B cell (primary cell): ENCODE measurements around the gene NOTCH3. TPM values are rescaled to one million over a fixed set of nuclear protein-coding genes. Genes with fewer than 3 reads are reported as not detected.
A peak's percentile ranks its signal among the peaks of the same experiment; 100 is the strongest.

Experiments used
- ATAC-seq: fragments of 200-7000 bp; cut with Tn5 transposase; one replicate; pipeline ENCODE4 v1.10.0; 2021; ENCODE audit warnings: low read depth, mild to moderate bottlenecking, moderate number of reproducible peaks, moderate library complexity
- CTCF ChIA-PET: fragments of 350-600 bp; sonication (Branson Sonifier 250); formaldehyde crosslinking; loops from one replicate; lab custom pipeline; 2021; ENCODE audit warnings: antibody characterized with exemption, inconsistent platforms; lab: Charles Lee
- POLR2A ChIA-PET: fragments of 350-600 bp; sonication (Branson Sonifier 250); formaldehyde crosslinking; loops from one replicate; lab custom pipeline; 2021; ENCODE audit warnings: antibody characterized with exemption; lab: Charles Lee
- DNase-seq: peaks from one replicate; pipeline ENCODE4 v3.0.0; 2013
- H2AFZ ChIP-seq: 2 replicates; pipeline ENCODE4 v1.6.1; 2012; ENCODE audit warnings: mild to moderate bottlenecking, low read depth, low read length; ENCODE audit not compliant: insufficient read depth, poor library complexity, severe bottlenecking
- H3K27ac ChIP-seq, 2 donors: 1 replicate in 1 of 2; 2 replicates in 1 of 2; pipeline ENCODE4 v1.5.1; 2012 to 2013; ENCODE audit warnings: low read length in 2 of 2, mild to moderate bottlenecking in 2 of 2, moderate library complexity in 1 of 2
- H3K27me3 ChIP-seq, 4 experiments: fragments of 200-600 bp in 1 of 4; sonication (generic) in 1 of 4; replicated peaks in 1 of 4; 1 replicate in 2 of 4; 2 replicates in 2 of 4; pipeline versions ENCODE4 v1.6.1 to v1.7.0; 2013 to 2016; ENCODE audit warnings: low read length in 3 of 4, mild to moderate bottlenecking in 2 of 4, mixed read lengths in 1 of 4, moderate library complexity in 1 of 4; ENCODE audit not compliant: insufficient read depth in 4 of 4, control insufficient read depth in 3 of 4; ENCODE audit errors: control extremely low read depth in 1 of 4
- H3K36me3 ChIP-seq, 2 experiments: replicated peaks in 1 of 2; 1 replicate in 1 of 2; 2 replicates in 1 of 2; pipeline versions ENCODE4 v1.6.1 to v1.7.1; 2013; ENCODE audit warnings: low read length in 1 of 2; ENCODE audit not compliant: insufficient read depth in 2 of 2, control insufficient read depth in 1 of 2; ENCODE audit errors: control extremely low read depth in 1 of 2, extremely low read depth in 1 of 2
- H3K4me1 ChIP-seq, 2 donors: fragments of 200-600 bp in 1 of 2; sonication (generic) in 1 of 2; 1 replicate in 1 of 2; 2 replicates in 1 of 2; pipeline versions ENCODE4 v1.5.1 to v1.6.1; 2013 to 2017; ENCODE audit warnings: low read length in 2 of 2; ENCODE audit not compliant: control insufficient read depth in 2 of 2, insufficient read depth in 2 of 2
- H3K4me2 ChIP-seq: replicated peaks from 2 replicates; pipeline ENCODE3; 2012; ENCODE audit warnings: mild to moderate bottlenecking, low read depth, low read length; ENCODE audit not compliant: poor library complexity, severe bottlenecking
- H3K4me3 ChIP-seq, 5 experiments: fragments of 200-600 bp in 1 of 5; sonication (generic) in 1 of 5; 1 replicate in 3 of 5; 2 replicates in 2 of 5; pipeline versions ENCODE4 v1.5.1 to v1.7.0; 2011 to 2016; ENCODE audit warnings: low read length in 4 of 5, mild to moderate bottlenecking in 4 of 5, low read depth in 2 of 5, control low read depth in 1 of 5, moderate library complexity in 1 of 5; ENCODE audit not compliant: insufficient read depth in 1 of 5; ENCODE audit errors: control extremely low read depth in 1 of 5, extremely low read depth in 1 of 5
- H3K79me2 ChIP-seq: fragments of 200-600 bp; sonication (generic); one replicate; pipeline ENCODE4 v1.6.0; 2016; ENCODE audit warnings: low read length; ENCODE audit not compliant: control insufficient read depth, insufficient read depth
- H3K9ac ChIP-seq: fragments of 200-600 bp; sonication (generic); 2 replicates; pipeline ENCODE4 v1.6.1; 2017; ENCODE audit warnings: mild to moderate bottlenecking, low read length, moderate library complexity
- H3K9me3 ChIP-seq, 3 donors: one replicate each; pipeline versions ENCODE4 v1.6.1 to v1.7.1; 2013; ENCODE audit warnings: low read length in 2 of 3; ENCODE audit not compliant: control insufficient read depth in 2 of 3, insufficient read depth in 1 of 3; ENCODE audit errors: control extremely low read depth in 1 of 3
- H4K20me1 ChIP-seq: 2 replicates; pipeline ENCODE4 v1.6.0; 2012; ENCODE audit warnings: mild to moderate bottlenecking, low read length; ENCODE audit not compliant: insufficient read depth, control insufficient read depth, poor library complexity, severe bottlenecking
- H3K27ac Mint-ChIP-seq: one replicate; pipeline ENCODE4 v1.8.0; 2021; ENCODE audit warnings: mixed read lengths
- H3K27me3 Mint-ChIP-seq: one replicate; pipeline ENCODE4 v1.8.0; 2021; ENCODE audit warnings: mixed read lengths
- H3K4me1 Mint-ChIP-seq: one replicate; pipeline ENCODE4 v1.8.0; 2021; ENCODE audit warnings: mixed read lengths
- H3K4me3 Mint-ChIP-seq: one replicate; pipeline ENCODE4 v1.8.0; 2021; ENCODE audit warnings: mixed read lengths
- H3K9me3 Mint-ChIP-seq: one replicate; pipeline ENCODE4 v1.8.0; 2022; ENCODE audit warnings: mixed read lengths; ENCODE audit not compliant: insufficient read depth
- EZH2 ChIP-seq: IDR thresholded peaks from 2 replicates; pipeline ENCODE4 v1.6.1; 2012; ENCODE audit warnings: borderline replicate concordance, low read depth, mild to moderate bottlenecking, moderate library complexity, low read length; ENCODE audit not compliant: insufficient read depth, poor library complexity, severe bottlenecking
- WGBS: methylation state at CpG from one replicate; pipeline ENCODE4 v1.1.5; 2013; ENCODE audit warnings: missing lambda C conversion rate; ENCODE audit not compliant: insufficient coverage; 5-methylcytosine and 5-hydroxymethylcytosine counted together
- intact Hi-C: fragments of 100-400 bp; cut with micrococcal nuclease; formaldehyde crosslinking; loops from one replicate; pipeline ENCODE4 v1.10.0; 2022
- polyA plus RNA-seq: library from polyadenylated mRNA; depleted of rRNA; stranded (reverse); fragments of >200 nt; gene quantifications from 2 replicates; pipeline ENCODE4 v1.2.3, GENCODE V29; 2012
- total RNA-seq, 2 donors: library from RNA; stranded (reverse); fragments of 120-200 nt in 1 of 2; gene quantifications; 1 replicate in 1 of 2; 2 replicates in 1 of 2; pipeline versions ENCODE4 v1.2.3 to v1.2.4, GENCODE V29; 2013 to 2022
- TF ChIP-seq, protein P1 (sequence below): fragments of 200-600 bp; IDR thresholded peaks from one replicate; pipeline ENCODE4 v1.8.0; 2022; ENCODE audit warnings: antibody characterized with exemption, mild to moderate bottlenecking

NOTCH3 gene
- total and polyA plus RNA-seq, 2 donors (not counting 1 experiment from before 2014, with no cell fraction given) = 0.01 to 0.05 TPM

DNA sequence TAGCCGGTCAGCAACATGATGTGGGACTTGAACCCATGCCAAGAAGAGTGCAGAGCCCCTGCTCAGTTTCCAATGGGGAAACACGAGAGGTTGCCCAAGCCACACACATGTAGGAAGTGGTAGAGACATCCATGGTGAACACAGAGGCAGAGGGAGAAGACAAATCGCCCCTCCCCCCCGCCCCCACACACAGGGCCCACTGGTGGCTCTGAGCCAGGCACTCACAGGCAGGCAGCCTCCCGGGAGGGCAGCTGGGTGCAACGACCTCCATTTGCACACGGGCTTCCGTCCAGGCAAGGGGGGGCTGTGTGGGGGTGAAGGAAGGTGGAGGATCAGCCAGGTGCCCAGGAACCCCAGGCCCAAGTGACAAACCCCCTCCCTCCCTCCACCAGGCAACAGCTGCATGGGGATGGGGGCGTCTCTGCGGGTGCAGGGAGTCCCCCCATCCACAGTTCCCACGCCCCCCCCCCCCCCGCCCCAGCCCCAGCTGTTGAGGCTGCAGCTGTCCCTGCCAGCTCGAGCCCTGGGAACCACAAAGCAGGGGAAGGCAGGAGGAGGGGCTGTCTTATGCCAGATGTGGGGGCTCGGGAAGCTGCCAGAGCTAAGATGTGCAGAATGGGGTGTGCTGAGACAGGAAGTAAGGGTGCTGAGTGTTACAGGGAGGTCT, 3.4 kb downstream of the NOTCH3 start:
- H3K4me3 Mint-ChIP-seq = no peak overlapping the region
- H4K20me1 ChIP-seq = no peaks in the 10 kb centered on the region
- peaks cover 57% of the 10 kb centered on the region for H3K27me3 Mint-ChIP-seq
- H3K27ac ChIP-seq = no peak overlapping the region
- H3K27ac Mint-ChIP-seq = no peak overlapping the region
- H3K4me3 ChIP-seq = no peak overlapping the region
- no peak overlapping the region for H3K9ac ChIP-seq
- no peak overlapping the region for H3K4me2 ChIP-seq
- peaks cover 25 to 28% of the 10 kb centered on the region in 2 donors for H3K4me1 ChIP-seq
- no peaks in the 10 kb centered on the region for H3K79me2 ChIP-seq
- WGBS = 7% methylated on average over 3 of the region's 14 CpGs
- no peaks in the 10 kb centered on the region for H3K9me3 Mint-ChIP-seq
- intact Hi-C loops = no loop called here
- no peak overlapping the region for H2AFZ ChIP-seq
- H3K4me1 Mint-ChIP-seq = peaks cover 32% of the 10 kb centered on the region
- ChIA-PET POLR2A (interaction anchor here (0.5 kb wide), 1 partner anchor 55 kb away, joined by 3 read pairs; no protein-coding TSS in a partner anchor), CTCF (no interaction called here)
- no peak for ATAC-seq
- TF ChIP-seq EZH2 = no peak
- TF ChIP-seq, protein P1, sequence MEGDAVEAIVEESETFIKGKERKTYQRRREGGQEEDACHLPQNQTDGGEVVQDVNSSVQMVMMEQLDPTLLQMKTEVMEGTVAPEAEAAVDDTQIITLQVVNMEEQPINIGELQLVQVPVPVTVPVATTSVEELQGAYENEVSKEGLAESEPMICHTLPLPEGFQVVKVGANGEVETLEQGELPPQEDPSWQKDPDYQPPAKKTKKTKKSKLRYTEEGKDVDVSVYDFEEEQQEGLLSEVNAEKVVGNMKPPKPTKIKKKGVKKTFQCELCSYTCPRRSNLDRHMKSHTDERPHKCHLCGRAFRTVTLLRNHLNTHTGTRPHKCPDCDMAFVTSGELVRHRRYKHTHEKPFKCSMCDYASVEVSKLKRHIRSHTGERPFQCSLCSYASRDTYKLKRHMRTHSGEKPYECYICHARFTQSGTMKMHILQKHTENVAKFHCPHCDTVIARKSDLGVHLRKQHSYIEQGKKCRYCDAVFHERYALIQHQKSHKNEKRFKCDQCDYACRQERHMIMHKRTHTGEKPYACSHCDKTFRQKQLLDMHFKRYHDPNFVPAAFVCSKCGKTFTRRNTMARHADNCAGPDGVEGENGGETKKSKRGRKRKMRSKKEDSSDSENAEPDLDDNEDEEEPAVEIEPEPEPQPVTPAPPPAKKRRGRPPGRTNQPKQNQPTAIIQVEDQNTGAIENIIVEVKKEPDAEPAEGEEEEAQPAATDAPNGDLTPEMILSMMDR = no peak
- no peak for DNase-seq
- peaks cover 0 to 67% (median 21%) of the 10 kb centered on the region in 4 experiments for H3K27me3 ChIP-seq
- peaks cover 0 to 11% (median 0%) of the 10 kb centered on the region in 3 donors for H3K9me3 ChIP-seq
- H3K36me3 ChIP-seq = no peaks in the 10 kb centered on the region

DNA sequence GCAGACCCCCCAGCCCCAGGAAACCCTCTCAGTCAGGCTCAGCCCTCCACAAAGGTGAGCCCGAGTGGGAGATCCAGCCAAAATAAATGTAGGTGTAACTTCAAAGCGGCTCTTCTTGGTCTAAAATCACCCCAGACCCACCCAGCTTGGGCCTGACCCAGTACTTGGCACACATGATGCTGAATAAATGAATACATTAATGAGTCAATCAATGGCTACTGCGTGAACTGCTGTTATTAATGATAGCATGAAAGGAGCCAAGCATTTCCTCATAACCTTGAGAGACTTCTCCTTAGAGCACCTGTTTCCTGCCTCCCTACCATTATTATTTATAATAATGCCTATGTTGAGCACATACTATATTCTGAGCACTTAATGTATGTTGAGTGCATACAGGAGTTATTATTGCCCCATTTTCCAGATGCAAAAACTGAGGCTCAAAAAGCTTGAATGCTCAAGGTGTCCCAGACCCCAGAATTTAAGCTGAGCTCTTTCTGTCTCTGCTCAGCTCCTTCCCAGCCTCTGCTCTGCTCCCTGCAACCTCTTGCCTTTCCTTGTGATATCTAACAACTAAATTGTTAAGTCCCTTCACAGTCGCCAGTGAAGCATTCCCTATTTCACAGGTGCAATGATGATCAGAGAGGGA, 4.3 kb downstream of the NOTCH3 start:
- Histone ChIP-seq H3K4me1 (peaks cover 25 to 28% of the 10 kb centered on the region in 2 donors), H4K20me1 (no peaks in the 10 kb centered on the region), H3K36me3 (no peaks in the 10 kb centered on the region), H2AFZ (no peak overlapping the region), H3K4me2 (peak overlapping the region; percentile 70), H3K27ac (no peak overlapping the region), H3K27me3 (peaks cover 0 to 69% (median 20%) of the 10 kb centered on the region in 4 experiments), H3K9me3 (peaks cover 0 to 10% (median 0%) of the 10 kb centered on the region in 3 donors), H3K9ac (no peak overlapping the region), H3K4me3 (no peak overlapping the region), H3K79me2 (no peaks in the 10 kb centered on the region)
- no peak for DNase-seq
- no peak for ATAC-seq
- CTCF ChIA-PET = no interaction called here
- Mint-ChIP-seq H3K4me3 (peak overlapping the region; percentile 66), H3K27ac (no peak overlapping the region), H3K4me1 (peaks cover 32% of the 10 kb centered on the region), H3K27me3 (peaks cover 58% of the 10 kb centered on the region), H3K9me3 (no peaks in the 10 kb centered on the region)
- intact Hi-C loops = no loop called here
- POLR2A ChIA-PET = no interaction called here
- WGBS = no CpG with 5 or more reads among the region's 4 CpGs
- TF ChIP-seq, protein P1 = no peak
- TF ChIP-seq EZH2 = no peak
